HCT116 (cell line): ENCODE results near the gene BNC2.

Experiments
- EZH2phosphoT487 ChIP-seq: fragments of 200-600 bp; IDR thresholded peaks from 2 replicates; pipeline ENCODE4 v1.6.1; 2018; ENCODE audit warnings: antibody characterized with exemption, borderline replicate concordance
- POLR2AphosphoS5 ChIP-seq: IDR thresholded peaks from 2 replicates; pipeline ENCODE4 v1.6.1; 2011; ENCODE audit warnings: mild to moderate bottlenecking, low read depth, low read length, moderate library complexity
- TCF7L2 ChIP-seq: IDR thresholded peaks from 2 replicates; pipeline ENCODE4 v1.7.0; 2011; ENCODE audit warnings: borderline replicate concordance, inconsistent platforms; ENCODE audit not compliant: insufficient read depth, insufficient read length; ENCODE audit errors: extremely low read depth
- TF ChIP-seq, protein P1 (sequence below): IDR thresholded peaks from 2 replicates; pipeline ENCODE4 v1.6.1; 2012
- TF ChIP-seq, protein P2 (sequence below), 3 experiments: fragments of 200-600 bp in 1 of 3; sonication (generic) in 1 of 3; IDR thresholded peaks in 2 of 3; conservative IDR thresholded peaks in 1 of 3; 2 replicates each; pipeline ENCODE4 v1.5.1; 2012 to 2017; ENCODE audit warnings: low read depth in 2 of 3, low read length in 2 of 3, antibody characterized with exemption in 1 of 3, borderline replicate concordance in 1 of 3, control low read depth in 1 of 3, mild to moderate bottlenecking in 1 of 3, mixed read lengths in 1 of 3, mixed run types in 1 of 3, moderate library complexity in 1 of 3; ENCODE audit not compliant: insufficient read depth in 1 of 3
- TF ChIP-seq, protein P3 (sequence below): IDR thresholded peaks from 2 replicates; pipeline ENCODE4 v1.6.1; 2012; ENCODE audit warnings: low read depth
- TF ChIP-seq, protein P4 (sequence below): IDR thresholded peaks from 2 replicates; pipeline ENCODE4 v1.6.1; 2011; ENCODE audit warnings: mild to moderate bottlenecking, low read length, moderate library complexity; ENCODE audit not compliant: insufficient replicate concordance; ENCODE audit errors: extremely low read depth

DNA sequence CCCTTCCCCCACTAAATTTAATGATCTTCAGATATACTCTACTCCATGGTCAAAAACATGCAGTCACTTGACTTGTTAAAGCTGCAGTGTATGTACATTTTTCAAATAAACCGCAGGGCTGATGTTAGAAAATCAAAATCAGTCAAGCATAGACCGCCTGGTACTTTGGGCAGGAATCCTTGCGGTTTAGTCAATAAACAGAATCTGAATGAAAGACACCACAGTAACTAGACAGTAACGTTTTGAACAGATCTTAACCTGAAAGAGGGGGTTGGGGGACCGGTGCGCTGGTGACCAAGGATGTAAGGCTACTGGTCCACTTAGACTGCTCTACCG lies 188.8 kb downstream of the BNC2 start:
- TF ChIP-seq TCF7L2 (no peak), POLR2AphosphoS5 (no peak), EZH2phosphoT487 (no peak)
- TF ChIP-seq, protein P1, sequence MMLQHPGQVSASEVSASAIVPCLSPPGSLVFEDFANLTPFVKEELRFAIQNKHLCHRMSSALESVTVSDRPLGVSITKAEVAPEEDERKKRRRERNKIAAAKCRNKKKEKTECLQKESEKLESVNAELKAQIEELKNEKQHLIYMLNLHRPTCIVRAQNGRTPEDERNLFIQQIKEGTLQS: no peak
- TF ChIP-seq, protein P2, sequence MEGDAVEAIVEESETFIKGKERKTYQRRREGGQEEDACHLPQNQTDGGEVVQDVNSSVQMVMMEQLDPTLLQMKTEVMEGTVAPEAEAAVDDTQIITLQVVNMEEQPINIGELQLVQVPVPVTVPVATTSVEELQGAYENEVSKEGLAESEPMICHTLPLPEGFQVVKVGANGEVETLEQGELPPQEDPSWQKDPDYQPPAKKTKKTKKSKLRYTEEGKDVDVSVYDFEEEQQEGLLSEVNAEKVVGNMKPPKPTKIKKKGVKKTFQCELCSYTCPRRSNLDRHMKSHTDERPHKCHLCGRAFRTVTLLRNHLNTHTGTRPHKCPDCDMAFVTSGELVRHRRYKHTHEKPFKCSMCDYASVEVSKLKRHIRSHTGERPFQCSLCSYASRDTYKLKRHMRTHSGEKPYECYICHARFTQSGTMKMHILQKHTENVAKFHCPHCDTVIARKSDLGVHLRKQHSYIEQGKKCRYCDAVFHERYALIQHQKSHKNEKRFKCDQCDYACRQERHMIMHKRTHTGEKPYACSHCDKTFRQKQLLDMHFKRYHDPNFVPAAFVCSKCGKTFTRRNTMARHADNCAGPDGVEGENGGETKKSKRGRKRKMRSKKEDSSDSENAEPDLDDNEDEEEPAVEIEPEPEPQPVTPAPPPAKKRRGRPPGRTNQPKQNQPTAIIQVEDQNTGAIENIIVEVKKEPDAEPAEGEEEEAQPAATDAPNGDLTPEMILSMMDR (IDR thresholded peaks at IDR 0.05 in 2 of 3, conservative IDR thresholded peaks at IDR 0.05 in 1 of 3; ENCODE audit: borderline replicate concordance in 1 of 3, insufficient read depth in 1 of 3, low read depth in 2 of 3, low read length in 2 of 3): no peak
- TF ChIP-seq, protein P3, sequence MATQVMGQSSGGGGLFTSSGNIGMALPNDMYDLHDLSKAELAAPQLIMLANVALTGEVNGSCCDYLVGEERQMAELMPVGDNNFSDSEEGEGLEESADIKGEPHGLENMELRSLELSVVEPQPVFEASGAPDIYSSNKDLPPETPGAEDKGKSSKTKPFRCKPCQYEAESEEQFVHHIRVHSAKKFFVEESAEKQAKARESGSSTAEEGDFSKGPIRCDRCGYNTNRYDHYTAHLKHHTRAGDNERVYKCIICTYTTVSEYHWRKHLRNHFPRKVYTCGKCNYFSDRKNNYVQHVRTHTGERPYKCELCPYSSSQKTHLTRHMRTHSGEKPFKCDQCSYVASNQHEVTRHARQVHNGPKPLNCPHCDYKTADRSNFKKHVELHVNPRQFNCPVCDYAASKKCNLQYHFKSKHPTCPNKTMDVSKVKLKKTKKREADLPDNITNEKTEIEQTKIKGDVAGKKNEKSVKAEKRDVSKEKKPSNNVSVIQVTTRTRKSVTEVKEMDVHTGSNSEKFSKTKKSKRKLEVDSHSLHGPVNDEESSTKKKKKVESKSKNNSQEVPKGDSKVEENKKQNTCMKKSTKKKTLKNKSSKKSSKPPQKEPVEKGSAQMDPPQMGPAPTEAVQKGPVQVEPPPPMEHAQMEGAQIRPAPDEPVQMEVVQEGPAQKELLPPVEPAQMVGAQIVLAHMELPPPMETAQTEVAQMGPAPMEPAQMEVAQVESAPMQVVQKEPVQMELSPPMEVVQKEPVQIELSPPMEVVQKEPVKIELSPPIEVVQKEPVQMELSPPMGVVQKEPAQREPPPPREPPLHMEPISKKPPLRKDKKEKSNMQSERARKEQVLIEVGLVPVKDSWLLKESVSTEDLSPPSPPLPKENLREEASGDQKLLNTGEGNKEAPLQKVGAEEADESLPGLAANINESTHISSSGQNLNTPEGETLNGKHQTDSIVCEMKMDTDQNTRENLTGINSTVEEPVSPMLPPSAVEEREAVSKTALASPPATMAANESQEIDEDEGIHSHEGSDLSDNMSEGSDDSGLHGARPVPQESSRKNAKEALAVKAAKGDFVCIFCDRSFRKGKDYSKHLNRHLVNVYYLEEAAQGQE: no peak
- TF ChIP-seq, protein P4, sequence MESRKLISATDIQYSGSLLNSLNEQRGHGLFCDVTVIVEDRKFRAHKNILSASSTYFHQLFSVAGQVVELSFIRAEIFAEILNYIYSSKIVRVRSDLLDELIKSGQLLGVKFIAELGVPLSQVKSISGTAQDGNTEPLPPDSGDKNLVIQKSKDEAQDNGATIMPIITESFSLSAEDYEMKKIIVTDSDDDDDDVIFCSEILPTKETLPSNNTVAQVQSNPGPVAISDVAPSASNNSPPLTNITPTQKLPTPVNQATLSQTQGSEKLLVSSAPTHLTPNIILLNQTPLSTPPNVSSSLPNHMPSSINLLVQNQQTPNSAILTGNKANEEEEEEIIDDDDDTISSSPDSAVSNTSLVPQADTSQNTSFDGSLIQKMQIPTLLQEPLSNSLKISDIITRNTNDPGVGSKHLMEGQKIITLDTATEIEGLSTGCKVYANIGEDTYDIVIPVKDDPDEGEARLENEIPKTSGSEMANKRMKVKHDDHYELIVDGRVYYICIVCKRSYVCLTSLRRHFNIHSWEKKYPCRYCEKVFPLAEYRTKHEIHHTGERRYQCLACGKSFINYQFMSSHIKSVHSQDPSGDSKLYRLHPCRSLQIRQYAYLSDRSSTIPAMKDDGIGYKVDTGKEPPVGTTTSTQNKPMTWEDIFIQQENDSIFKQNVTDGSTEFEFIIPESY: no peak
